ENCODE measurements around the gene FAM217B.

- TF ChIP-seq CTCF (IDR thresholded peaks at IDR 0.05) (no peak), REST (IDR thresholded peaks at IDR 0.05; ENCODE audit: low read depth, low read length) (no peak), USF1 (IDR thresholded peaks at IDR 0.05; ENCODE audit: borderline replicate concordance, low read depth) (no peak), POLR2AphosphoS5 (IDR thresholded peaks at IDR 0.05; ENCODE audit: low read depth, low read length) (no peak), NRF1 (IDR thresholded peaks at IDR 0.05; ENCODE audit: low read depth, low read length) (no peak), MAX (IDR thresholded peaks at IDR 0.05; ENCODE audit: low read depth) (no peak), USF2 (IDR thresholded peaks at IDR 0.05; ENCODE audit: borderline replicate concordance, low read depth, low read length) (no peak), RAD21 (IDR thresholded peaks at IDR 0.05; ENCODE audit: low read length) (no peak), EZH2phosphoT487 (IDR thresholded peaks at IDR 0.05; ENCODE audit: borderline replicate concordance, low read depth) (no peak), SIN3A (IDR thresholded peaks at IDR 0.05; ENCODE audit: borderline replicate concordance, low read depth, low read length) (no peak), MEF2A (IDR thresholded peaks at IDR 0.05; ENCODE audit: borderline replicate concordance, low read depth) (no peak)
Measured at GRCh38 chr20:59944726-59945125, 4.5 kb downstream of the FAM217B start.

Data from SK-N-SH (cell line).